ENCODE data around the gene NCAN. TPM values are rescaled to one million over a fixed set of nuclear protein-coding genes. Genes with fewer than 3 reads are reported as not detected.
"Not testable (repeated sequence)": the region's sequence is repeated elsewhere in the genome, so short reads cannot be mapped to it uniquely, and the experiment has no call there.

Gene NCAN
- total RNA-seq, 1 experiment from 2014 or later: 3.0 TPM

- TF ChIP-seq ZNF281 (CRISPR knock-in tag; IDR thresholded peaks at IDR 0.05): 0 out of 2 replicates have a peak, but pooled peaks have one; percentile 9
- TF ChIP-seq ZNF396 (CRISPR knock-in tag; IDR thresholded peaks at IDR 0.05; ENCODE audit: borderline replicate concordance): no peak
Measured at GRCh38 chr19:19170053-19170872, 41.5 kb upstream of the NCAN start, which contains the start of gene MEF2B (continued).

GRCh38 chr19:19170873-19171672 is 40.7 kb upstream of the NCAN start:
- no peak overlapping the region for H3K27ac Mint-ChIP-seq
- POLR2A ChIA-PET: interaction anchor here (0.6 to 1.5 kb wide), 2 partner anchors 10 to 22 kb away, joined by 3 to 12 read pairs; no protein-coding TSS in a partner anchor
- no peaks in the 10 kb centered on the region for H3K36me3 Mint-ChIP-seq
- ATAC-seq: no peak
- DNase-seq (ENCODE audit: low spot score): no peak
- H3K4me1 Mint-ChIP-seq: peaks cover 15% of the 10 kb centered on the region
- TF ChIP-seq ZNF121 (CRISPR knock-in tag; IDR thresholded peaks at IDR 0.05) (peak; percentile 81; the same call in 1 of the 2 replicates), HMGA2 (CRISPR knock-in tag; IDR thresholded peaks at IDR 0.05) (no peak), MAX (CRISPR knock-in tag; IDR thresholded peaks at IDR 0.05) (no peak), ZNF232 (CRISPR knock-in tag; IDR thresholded peaks at IDR 0.05) (no peak)
- CTCF ChIA-PET: no interaction called here
- peaks cover 68% of the 10 kb centered on the region for H3K27me3 Mint-ChIP-seq (ENCODE audit: low read depth)
- H3K4me3 Mint-ChIP-seq: peak overlapping the region; percentile 61
- H3K9me3 Mint-ChIP-seq: no peaks in the 10 kb centered on the region

DNA sequence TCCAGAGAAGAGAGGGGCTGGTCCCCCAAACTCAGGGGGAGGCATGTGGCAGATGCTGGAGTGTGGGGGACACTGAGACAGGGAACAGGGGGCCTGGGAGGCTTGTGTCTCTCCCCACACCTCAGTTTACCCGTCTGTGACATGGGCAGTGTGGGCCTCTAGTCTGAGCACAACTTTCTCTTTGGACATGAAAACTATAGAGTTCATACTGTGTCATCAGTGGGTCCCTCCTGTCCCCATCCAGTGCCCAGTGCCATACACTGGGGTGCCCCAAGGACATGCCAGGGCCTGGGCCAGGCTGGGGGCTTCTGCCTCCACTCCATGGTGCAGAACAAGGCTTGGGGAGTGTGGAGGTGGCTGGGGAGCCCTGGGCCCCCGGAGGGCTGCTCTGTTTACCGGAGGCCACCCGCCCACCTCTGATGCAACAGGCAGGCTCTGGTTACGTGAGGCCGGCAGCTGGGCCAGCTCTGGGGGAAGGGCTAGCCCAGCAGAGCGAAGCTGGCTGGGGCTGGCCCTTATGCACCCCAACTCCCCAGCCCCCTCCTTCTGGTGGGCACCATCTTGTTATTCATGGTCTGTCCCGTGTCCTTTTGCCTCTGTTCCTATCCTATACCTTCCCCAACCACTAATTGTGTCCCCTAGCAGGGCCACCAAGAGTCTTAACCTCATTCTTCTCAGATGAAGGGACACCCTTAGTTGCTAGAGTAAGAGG is 39.8 kb upstream of the NCAN start:
- TF ChIP-seq FOXJ3 (CRISPR knock-in tag; IDR thresholded peaks at IDR 0.05; ENCODE audit: borderline replicate concordance) (no peak), ZNF281 (CRISPR knock-in tag; IDR thresholded peaks at IDR 0.05) (peak; percentile 62; the same call in 1 of the 2 replicates), FOXP1 (CRISPR knock-in tag; IDR thresholded peaks at IDR 0.05; ENCODE audit: borderline replicate concordance) (no peak; the same call in 1 of the 2 replicates), GABPB1 (CRISPR knock-in tag; IDR thresholded peaks at IDR 0.05) (peak; percentile 100)
- POLR2A ChIA-PET: interaction anchor here (1.0 kb wide), 1 partner anchor 53 kb away, joined by 3 read pairs; no protein-coding TSS in a partner anchor
- ATAC-seq: no peak
- no peaks in the 10 kb centered on the region for H3K36me3 Mint-ChIP-seq
- peak; percentile 52 for DNase-seq (ENCODE audit: low spot score)
- H3K9me3 Mint-ChIP-seq: no peaks in the 10 kb centered on the region
- H3K27ac Mint-ChIP-seq: no peak overlapping the region
- CTCF ChIA-PET: interaction anchor here (1.0 to 1.9 kb wide), 3 partner anchors 14 to 26 kb away, joined by 3 to 7 read pairs (median 3); no protein-coding TSS in a partner anchor
- no peak overlapping the region for H3K4me3 Mint-ChIP-seq
- H3K4me1 Mint-ChIP-seq: peaks cover 15% of the 10 kb centered on the region
- peaks cover 68% of the 10 kb centered on the region for H3K27me3 Mint-ChIP-seq (ENCODE audit: low read depth)

DNA sequence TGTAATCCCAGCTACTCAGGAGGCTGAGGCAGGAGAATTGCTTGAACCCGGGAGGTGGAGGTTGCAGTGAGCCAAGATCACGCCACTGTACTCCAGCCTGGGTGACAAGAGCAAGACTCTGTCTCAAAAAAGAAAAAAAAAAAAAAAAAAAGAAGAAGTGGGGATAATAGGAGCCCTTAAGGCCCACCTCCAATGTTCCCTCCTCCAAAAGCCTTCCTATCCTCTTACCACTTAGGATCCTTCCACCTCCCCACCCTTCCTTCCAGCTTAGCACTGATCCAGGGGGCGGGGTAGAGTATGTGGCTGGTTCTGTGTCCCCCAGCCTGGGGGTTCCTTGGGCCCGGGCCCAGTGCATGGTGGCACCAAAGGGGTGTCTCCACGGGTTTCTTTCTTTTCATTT is 38.5 kb upstream of the NCAN start:
- H3K36me3 Mint-ChIP-seq; POLR2A ChIA-PET; H3K27ac Mint-ChIP-seq; DNase-seq (ENCODE audit: low spot score); H3K9me3 Mint-ChIP-seq; ATAC-seq; H3K4me3 Mint-ChIP-seq: not testable (repeated sequence)
- Mint-ChIP-seq H3K4me1 (peaks cover 15% of the 10 kb centered on the region), H3K27me3 (ENCODE audit: low read depth) (peaks cover 57% of the 10 kb centered on the region)
- CTCF ChIA-PET: interaction anchor here (1.0 to 4.4 kb wide), 4 partner anchors 13 to 57 kb away, joined by 4 to 52 read pairs (median 7); partner anchors contain the start of gene NR2C2AP
